Activated T-helper 1 cell treated with anti-CD3 and anti-CD28 coated beads, Interleukin-2, amount 50 U/mL, for 16 hours (primary cell): ENCODE data around the gene TSPAN8.
"Not testable (repeated sequence)": the region's sequence is repeated elsewhere in the genome, so short reads cannot be mapped to it uniquely, and the experiment has no call there.

Source experiments
- DNase-seq, 2 donors: peaks; one replicate each; pipeline ENCODE4 v3.0.0-alpha.2; 2020; ENCODE audit warnings: low read depth in 1 of 2, low spot score in 1 of 2

Gene TSPAN8

DNA sequence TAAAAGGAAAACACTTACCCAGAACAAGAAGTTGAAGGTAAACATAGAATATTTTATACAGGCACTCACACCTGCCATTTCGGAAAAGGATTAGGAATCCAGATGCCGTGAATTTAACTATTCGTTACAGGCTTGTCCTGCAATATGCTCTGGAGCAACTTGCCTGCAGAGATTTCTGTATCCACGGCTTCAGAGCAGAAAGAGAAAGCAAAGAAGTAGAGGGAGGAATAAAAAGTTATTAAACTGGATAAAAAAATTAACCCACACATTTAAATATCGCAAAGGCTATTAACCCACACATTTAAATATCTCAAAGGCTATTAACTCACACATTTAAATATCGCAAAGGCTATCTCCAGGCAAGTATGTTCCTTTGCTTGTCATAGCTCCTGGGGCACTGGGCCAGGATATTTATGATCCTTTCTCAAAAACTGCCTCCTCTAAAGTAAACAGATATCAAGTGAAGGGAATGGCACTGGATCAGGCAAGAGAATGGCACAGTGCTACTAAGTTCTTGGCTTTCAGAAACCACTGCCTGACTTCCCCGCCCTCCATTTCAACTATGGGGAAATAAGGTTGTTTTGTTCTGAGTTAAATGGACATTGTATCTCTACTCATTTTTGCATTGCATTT is at the start of gene TSPAN8:
Gene TSPAN8 (minus strand): TSS at position 399 of the 633 bp plus-strand sequence. CDS start 321 bp downstream, at position 78.
- no peak for DNase-seq

DNA sequence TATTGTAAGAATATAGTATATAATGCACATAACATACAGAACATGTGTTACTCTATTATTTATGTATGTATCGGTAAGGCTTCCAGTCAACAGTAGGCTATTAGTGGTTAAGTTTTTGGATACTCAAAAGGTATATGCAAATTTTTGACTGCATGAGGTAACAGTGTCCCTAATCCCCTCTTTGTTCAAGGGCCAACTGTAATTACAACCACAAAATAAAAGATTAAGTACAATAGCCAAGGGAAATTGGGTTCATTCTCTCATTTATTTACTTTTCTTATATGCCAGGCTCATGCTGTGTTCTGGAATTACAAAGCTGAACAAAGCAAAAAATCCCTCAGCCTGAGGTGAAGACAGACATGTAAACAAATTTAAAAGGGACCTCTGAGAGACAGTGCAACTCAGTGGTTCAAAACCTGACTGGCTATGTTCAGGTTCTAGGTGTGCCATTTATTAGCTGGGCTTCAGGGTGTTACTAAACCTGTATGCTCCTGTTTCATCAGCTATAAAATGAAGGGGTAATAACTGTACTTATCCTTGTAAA is 43.4 kb upstream of the TSPAN8 start:
- DNase-seq, result no peak

DNA sequence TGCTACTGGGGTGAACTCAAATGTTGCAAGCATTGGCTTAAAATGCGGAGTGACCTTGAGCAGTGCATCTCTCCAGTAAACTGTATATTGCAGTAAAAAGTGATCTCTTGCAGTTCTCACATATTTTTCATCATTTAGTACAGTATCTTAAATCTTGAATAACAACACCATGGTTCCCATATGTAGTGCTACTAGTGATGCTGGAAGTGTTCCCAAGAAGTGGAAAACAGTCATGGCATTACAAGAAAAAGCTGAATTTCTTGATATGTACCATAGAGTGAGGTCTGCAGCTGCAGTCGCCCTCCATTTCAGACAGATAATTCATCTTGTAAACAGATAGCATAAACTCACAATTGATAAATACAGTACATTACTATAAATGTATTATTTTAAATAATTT is 42.9 kb upstream of the TSPAN8 start:
- DNase-seq, result no peak

DNA sequence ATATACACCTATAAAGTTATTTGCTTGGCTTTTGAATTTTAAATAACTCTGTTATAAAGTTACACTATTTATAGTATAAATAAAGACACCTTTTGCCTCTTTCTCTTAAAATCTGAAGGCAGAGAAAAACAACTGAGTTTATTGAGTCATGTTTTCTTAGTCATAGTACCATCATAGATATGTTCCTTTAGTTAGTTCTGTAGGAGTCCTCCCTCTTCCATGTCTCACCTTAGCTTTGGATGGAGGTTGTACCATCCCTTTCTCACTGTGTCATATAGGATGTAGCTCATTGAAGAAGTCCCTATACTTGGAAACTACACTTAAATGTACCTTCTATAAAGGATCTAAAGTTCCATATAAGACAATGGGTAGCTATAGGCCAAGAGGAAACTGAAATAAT is 39.7 kb upstream of the TSPAN8 start:
- no peak for DNase-seq

DNA sequence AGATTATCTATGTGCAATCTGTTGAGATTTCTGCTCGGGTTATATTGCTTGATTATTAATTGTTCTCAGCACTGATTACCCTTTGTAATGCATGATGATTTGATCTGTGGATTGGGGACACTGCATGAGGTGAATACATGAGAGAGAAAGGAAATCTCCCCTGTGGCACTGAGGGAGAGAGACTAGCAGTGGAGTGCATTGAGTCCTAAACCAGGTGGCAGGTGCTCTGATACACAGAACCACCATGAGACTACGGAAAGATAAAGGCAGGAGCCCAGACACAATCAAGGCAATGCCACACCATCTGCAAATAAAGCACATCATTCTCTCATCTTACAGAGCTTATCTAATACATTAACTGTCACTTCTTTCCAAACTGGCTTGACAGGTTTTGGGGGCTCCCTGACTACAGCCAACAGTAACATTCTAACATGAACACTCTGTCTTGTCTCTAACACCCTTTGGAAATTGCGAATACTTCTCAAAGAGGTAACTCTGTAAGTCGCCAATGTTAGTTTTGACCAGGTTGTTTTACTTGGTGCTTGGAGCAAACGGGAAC is 37.6 kb upstream of the TSPAN8 start:
- DNase-seq, result no peak

DNA sequence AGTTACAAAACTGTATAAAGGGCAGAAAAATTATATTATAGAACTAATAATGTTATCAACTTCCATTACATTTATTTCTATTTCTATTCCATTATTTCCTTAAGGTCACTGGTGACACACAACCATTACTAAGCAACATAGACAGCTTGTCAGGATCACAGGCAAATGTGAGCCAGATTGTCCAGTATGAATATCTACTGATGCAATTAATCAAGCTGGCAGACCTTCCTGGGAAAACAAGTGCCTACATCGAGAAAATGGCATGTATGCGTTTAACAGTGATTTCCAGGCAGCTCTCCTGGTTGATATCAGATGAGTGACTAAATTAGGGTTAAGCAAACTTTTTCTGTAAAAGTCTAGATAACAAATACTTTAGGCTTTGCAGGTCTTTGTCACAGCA is 36.9 kb upstream of the TSPAN8 start:
- DNase-seq, result no peak

DNA sequence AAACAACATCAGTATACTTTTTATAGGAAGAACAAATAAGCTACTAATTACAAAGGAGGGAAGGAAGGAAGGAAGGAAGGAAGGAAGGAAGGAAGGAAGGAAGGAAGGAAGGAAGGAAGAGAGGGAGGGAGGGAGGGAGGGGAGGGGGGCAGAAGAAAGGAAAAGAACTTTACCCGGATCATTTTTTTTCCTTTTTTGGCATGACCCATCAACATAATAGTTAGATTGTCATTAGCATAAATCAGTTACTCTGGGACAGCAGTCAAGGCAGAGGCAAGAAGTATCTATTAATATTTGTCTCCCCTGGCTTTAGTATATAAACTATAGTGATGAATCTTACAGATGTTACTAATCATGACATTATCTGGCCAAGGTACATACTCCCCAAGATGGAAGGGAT is 35.2 kb upstream of the TSPAN8 start:
- no peak for DNase-seq

DNA sequence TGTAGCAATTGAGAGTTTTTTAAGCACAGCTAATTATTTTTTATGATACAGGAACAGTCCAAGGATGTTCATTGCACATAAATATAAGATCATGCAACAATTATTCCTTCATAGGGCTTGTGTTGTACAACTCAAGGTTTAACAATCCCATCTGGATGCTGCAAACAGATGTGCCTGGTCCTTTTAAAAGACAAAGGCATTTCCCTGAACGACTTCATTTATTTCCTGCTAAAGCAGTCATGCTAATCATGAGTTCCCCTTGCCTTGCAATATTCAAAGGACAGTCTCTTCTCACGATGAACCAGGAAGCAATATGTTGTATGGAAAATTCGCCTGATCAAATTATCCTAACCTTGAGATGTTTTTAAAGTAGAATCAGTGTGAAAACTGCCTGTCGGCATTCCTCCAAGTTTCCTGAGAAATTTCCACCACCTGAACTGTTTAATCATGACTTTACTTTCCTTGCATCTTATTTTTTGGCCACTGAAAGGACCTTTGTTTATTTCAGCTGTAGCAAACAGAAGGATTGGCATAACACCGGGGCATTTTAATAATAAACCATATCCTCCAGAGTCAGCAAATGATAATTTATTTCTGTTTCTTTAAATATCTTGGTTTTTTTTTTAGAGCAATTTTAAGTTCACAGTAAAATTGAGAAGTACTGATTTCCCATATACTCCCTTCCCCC is 33.9 kb upstream of the TSPAN8 start:
- DNase-seq, result no peak

DNA sequence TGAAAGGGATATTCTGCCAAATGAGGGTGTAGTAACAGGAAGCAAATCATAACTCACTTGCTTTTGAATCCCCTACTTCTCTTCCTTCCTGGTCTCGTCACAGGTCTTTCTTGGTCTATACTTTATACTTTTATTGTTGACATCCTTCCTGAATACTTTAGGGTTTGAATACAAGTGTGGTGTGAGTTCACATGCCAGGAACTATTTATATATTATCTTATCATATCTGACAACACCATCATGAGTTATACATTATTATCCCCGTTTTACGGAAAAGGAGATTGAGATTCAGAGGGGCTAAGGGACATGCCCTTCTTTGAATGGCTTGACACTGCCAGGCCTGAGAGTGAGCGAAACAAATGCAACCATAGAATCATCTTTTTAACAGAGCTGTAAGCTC is 33.0 kb upstream of the TSPAN8 start:
- DNase-seq, result no peak

DNA sequence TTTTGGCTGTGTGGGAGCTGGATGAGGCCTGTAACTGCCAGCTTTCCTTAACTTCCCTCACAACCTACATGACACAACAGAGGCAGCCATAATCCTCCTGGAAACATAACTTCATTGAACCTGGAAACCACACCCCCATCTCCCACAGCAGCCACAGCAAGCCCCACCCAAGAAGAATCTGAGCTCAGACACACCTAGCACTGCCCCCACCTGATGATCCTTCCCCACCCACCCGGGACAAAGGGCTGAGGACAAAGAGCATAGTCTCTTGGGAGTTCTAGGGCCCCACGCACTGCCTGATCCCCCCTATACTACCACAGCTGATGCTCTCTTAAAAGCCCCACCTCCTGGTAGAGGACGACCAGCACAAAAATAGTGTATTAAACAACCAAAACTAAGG is 29.6 kb upstream of the TSPAN8 start:
- DNase-seq, result no peak

DNA sequence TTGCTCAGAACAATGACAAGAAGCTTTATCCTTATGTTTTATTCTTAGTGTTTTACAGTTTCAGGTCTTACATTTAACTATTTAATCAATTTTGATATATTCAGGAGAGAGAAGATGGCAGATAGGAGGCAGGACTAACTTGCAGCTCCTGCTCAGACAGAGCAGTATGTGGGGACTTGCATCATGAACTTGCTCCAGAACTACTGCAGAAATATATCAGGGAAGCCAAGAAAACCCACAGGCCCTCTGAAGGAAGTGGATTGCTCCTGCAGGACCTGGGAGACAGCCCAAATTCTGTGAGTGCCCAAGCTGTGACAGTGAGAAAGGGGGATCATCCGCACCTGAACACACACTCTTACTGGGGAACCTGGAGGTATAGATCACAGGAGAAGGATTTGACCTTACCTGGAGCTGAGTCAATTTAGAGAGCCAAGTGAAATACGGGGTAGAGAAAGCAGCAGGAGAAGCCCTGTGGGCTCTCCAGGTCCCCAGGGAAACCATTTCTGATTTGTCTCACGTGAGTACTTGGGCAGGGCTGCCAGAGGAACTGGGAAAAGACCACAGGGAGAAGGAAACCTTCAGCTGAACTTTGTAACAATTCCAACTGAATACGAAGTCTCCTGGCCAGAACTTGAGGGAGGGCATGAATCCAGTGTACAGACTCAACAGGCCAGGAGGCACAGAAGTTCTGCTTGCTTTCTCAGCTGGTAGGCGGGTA is 28.9 kb upstream of the TSPAN8 start:
- no peak for DNase-seq

DNA sequence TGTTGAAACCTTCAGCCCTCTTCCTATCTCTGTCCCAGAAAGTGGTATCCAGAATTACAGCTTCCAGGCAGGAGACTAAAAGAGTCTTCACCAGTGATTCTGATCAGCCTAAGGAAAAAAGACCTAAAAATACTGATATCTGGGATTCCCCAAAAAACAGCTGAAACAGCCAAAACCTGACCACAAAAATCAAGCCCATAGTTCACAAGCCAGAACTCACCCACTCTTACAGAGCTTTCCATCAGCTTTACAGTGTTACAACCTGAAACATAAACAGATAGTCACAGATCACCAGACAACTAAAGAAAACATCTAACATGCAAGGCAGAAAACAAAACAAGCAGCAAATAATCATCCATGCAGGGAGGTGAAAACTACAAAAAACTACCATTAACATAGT is 26.0 kb upstream of the TSPAN8 start:
- no peak for DNase-seq

DNA sequence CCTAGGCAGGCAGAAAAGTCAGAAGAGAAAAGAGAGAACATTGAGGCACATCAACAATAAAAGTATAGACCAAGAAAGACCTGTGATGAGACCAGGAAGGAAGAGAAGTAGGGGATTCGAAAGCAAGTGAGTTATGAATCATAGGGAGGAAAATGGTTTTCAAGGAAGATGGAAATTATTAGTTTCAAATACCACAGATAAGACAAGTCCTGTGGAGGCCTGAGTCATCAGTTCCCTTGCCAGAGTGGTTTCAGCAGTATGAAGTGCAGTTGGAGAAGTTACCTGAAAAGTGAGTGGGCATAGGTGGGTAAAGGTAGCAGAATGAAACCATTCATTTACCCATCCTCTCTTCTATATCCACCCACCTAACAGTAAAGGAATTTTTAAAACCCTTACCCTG is 25.2 kb upstream of the TSPAN8 start:
- no peak for DNase-seq

DNA sequence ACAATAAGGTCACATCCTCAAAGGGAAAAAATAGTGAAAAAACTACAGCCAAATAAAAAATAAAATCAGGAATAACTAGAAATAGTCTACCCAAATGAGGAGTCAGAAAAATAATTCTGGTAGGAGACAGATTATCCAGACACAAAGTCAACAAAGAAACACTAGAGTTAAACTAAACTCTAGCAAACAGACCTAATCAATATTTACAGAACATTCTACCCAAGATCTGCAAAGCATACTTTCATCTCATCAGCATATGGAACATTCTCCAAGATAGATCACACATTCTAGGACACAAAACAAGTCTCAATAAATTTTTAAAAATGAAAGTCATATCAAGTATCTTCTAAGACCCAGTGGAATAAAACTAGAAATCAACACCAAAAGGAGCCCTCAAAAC is 20.4 kb upstream of the TSPAN8 start:
- DNase-seq, result no peak

DNA sequence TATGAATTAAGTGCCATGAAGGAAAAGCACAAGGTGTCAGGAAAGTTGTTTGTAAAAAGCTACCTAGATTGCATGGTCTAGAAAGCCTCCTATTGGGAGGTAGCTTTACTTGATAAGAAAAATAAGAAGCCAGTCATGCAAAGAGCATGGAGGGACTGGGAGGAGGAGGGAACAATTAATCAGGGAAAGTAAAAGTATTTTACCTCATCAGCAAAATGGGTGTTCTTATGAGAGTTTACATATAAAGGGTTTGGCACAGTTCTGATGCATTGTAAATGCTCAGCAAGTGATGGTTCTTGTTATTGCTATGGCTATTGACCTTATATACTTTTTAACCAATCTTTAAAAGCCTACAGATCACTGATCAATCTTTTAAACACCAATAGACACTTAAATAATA is 17.0 kb upstream of the TSPAN8 start:
- no peak for DNase-seq

DNA sequence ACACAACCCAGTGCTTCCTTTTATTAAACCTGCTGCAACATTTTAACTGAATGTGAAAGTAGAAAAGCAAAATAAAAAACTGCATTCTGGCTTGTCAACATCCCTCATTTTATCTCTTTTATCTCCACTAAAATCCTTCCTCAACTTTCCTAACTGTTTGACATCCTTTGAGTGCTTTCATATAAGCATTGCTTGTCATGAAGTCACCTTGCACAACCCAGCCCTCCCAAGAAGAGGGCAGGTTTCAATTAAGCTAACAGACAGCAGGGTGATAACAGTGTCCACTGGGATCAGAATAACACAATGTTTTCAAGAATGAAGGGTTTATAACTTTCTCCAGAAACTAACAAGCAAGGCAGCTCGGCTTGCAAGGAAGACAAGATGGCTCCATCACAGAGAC is 16.3 kb upstream of the TSPAN8 start:
- DNase-seq, result no peak

DNA sequence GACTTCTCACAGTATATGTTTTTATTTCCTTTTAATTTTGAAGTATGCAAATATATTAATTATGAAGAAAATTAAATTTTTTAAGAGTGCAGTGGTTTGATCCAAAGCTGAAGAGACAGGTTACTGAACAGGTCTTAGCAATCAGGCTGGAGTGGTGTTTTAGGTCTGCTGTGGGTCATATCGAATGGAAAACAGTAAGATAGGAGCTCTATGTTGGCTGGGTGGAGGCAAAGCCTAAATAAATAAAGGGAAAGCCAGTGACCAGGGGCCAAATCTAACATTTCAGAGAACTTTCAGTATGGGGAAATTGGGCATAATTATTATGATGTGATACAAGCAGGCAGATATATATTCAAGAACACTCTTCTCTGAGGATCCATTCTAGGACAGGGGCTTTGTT is 12.7 kb upstream of the TSPAN8 start:
- no peak for DNase-seq

DNA sequence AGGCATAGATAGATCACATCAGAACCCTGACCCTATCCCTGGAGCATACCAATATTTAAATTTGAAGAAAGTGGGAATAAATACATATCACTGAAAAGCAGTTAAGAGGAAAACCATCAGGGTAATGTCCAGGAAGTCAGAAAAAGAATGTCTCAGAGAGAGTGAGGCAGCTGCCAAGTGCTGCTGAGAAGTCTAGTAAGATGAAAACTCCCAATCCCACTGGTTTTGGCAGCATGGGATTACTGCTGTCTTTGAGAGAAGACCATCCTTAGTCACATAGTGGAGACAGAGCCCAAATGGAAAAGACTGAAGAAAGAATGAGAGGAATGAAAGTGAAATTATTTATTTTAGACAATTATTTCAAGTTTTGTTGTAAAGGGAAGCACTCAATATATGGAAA is 11.5 kb upstream of the TSPAN8 start:
- DNase-seq, result no peak

DNA sequence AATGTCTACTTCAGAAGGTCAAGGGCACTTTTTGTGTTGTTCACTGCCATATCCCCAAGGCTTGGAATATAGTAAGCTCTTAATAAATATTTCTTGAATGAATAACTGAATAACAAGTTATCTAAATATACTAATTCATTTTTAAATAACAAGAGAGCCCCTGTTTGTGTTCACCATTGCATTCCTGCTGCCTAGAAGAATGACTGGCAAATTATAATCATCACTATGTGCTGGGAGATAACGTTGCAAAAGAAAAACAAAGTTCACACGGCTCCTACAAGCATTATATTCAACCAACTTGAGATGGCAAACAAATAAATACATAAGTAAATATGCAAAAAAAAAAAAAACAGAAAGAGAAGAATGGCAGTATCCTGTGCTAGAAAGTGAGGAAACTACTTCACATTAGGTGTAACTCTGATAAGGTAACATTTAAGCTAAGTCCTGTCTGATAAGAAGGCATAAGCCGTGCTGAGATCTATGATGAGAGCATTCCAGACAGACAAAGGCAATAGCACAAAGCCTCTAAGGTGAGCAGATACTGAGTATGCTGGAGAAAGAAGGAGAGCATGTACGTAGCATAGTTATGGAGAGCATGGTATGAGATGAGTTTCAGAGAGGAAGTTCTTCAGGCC is 9.2 kb upstream of the TSPAN8 start:
- DNase-seq, result no peak

DNA sequence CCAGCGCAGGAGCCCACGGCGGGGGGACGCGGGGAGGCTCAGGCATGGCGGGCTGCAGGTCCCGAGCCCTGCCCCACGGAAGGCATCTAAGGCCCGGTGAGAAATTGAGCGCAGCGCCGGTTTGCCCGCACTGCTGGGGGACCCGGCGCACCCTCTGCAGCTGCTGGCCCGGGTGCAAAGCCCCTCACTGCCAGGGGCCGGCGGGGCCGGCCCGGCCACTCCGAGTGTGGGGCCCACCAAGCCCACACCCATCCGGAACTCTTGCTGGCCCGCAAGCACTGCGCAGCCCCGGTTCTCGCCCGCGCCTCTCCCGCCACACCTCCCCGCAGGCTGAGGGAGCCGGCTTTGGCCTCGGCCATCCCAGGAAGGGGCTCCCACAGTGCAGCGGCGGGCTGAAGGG is 8.5 kb upstream of the TSPAN8 start:
- DNase-seq, result no peak

DNA sequence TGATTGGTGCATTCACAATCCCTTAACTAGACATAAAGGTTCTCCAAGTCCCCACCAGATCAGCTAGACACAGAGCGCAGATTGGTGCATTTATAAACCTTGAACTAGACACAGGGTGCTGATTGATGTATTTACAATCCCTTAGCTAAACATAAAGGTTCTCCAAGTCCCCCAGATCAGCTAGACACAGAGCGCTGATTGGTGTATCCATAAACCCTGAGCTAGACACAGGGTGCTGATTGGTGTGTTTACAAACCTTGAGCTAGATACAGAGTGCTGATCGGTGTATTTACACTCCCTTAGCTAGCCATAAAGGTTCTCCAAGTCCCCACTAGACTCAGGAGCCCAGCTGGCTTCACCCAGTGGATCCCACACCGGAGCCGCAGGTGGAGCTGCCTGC is 8.0 kb upstream of the TSPAN8 start:
- DNase-seq, result not testable (repeated sequence)
